NCI-H2196 (cell line): ENCODE measurements around the gene BOLA1.
"Not testable (repeated sequence)": the region's sequence is repeated elsewhere in the genome, so short reads cannot be mapped to it uniquely, and the experiment has no call there.

Experiments used
- DNase-seq: peaks from one replicate; lab custom pipeline; 2025; ENCODE audit not compliant: unreplicated experiment; lab: John Stamatoyannopoulos, UW

BOLA1 gene

GRCh38 chr1:149886396-149887195 is 12.8 kb upstream of the BOLA1 start:
- peak; percentile 97 for DNase-seq

DNA sequence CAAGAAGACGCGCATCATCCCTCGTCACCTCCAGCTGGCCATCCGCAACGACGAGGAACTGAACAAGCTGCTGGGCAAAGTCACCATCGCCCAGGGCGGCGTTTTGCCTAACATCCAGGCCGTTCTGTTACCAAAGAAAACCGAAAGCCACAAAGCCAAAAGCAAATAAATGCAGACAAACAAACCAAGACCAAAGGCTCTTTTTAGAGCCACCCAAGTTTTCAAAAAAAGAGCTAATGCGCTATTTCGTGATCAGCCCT is 12.2 kb upstream of the BOLA1 start:
- DNase-seq: not testable (repeated sequence)

DNA sequence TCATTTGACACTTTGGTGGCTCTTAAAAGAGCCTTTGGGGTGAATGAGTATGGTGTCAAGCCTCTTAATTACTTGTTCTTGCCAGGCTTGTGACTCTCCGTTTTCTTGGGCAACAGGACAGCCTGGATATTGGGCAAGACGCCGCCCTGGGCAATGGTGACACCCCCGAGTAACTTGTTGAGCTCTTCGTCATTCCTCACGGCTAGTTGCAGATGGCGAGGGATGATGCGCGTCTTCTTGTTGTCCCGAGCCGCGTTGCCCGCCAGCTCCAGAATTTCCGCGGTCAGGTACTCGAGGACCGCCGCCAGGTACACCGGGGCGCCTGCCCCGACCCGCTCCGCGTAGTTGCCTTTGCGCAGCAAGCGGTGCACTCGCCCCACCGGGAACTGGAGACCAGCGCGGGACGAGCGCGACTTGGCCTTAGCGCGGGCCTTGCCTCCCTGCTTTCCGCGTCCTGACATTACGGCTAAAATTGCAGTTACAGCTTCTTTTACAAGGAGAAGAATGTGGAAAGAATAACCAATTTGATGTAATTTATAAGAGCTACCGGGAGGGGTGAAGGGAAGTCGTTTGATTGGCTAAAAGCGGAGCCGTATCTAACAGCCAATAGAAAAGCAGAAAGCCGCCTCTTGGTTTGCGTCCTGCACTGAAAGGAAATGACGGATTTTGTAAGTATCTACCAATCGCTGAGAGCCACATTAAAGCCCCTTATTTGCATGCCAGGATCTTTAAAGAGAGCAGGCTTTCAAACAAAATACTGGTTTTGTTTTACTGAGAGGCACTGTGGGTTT is 11.7 kb upstream of the BOLA1 start:
- peak; percentile 93 for DNase-seq

- peak; percentile 79 for DNase-seq
Observed at GRCh38 chr1:149888247-149888998, 10.9 kb upstream of the BOLA1 start.

GRCh38 chr1:149888999-149889289 is 10.4 kb upstream of the BOLA1 start:
- no peak for DNase-seq

DNA sequence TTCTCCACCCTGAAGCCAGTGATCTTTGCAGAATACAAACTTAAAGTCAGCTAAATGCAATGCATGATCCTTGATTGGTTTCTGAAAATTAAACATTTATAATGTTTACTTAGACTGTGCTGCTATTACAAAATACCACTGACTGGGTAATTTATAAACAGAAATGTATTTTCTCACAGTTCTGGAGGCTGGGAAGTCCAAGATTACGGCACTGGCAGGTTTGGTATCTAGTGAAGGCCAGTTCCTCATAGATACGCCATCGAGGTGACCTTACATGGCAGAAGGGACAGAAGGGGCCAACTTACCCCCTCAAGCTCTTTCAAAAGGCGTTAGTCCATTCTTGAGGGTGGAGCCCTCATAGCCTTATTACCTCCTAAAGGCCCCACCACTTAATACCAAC is 2.8 kb upstream of the BOLA1 start:
- DNase-seq: no peak

DNA sequence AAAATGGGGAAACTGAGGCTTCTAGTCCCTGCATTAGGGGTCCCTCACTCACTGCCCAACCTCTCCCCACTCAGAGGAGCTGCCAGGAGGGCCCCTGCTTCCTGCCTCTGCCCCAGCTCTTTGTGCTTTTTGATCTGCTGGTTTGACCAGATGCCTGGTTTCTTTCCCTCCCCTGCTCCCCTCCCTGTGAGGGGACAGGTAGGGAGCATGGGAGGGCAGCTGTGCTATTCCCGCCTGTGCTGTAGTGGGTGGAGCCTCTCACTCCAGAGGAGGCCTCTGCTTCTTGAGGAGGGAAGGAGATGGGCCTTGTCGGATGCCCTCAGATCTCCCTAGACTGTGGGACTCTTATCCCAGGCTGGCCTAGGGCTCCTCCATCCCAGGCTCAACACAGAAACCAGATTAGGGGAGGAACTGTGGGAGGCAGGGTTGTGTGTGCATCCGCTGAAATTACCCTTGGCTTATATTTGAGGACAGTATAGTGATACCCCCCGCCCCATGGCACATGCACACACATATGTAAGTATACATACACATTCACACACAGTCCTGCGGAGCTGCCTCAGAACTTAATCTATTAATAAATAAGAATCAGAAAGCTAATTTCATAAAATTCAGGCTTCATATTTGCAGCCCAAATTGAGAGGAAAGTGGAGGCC is 4.6 kb downstream of the BOLA1 start:
- DNase-seq: no peak

DNA sequence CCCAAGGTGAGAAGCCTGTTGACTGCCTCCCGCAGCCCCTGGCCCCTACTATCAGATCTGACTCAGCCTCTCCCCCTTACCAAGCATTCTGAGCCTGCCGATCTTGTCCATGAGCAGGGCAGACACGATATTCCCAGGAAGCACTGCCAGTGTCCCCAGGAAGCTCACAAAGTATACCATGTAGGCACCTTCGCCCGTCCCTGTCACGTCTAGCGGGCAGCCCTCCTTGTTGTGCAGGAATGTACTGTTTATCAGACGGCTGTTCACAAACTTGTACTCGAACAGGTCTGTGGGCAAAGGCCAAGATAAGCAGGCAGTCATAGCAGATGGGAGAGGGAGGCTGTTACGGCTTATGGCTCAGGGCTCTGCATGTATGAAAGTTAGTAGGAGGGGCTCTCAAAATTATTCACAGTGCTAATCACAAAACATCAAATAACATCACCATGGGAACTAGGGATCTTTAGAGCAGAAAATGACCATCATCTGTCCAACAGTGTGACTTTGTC is 7.3 kb downstream of the BOLA1 start:
- DNase-seq: no peak

DNA sequence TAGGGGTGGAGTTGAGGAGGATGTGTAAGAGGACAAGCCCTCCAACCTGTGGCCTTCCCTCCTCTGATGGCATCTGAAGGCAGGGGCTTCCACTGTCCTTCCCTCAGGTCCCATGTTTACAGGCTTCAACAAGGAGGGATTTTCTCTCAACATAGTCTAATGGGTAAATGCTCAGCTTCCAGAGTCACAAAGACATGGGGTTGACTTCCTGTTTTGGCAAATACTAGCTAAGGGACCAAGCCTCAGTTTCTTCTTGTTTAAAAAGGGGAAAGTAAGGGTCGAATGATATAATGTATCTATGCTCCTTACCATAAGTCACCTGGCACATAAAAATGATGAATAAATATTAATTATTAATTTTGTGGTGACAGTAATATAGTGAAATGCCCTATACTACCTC is 15.2 kb downstream of the BOLA1 start:
- no peak for DNase-seq

DNA sequence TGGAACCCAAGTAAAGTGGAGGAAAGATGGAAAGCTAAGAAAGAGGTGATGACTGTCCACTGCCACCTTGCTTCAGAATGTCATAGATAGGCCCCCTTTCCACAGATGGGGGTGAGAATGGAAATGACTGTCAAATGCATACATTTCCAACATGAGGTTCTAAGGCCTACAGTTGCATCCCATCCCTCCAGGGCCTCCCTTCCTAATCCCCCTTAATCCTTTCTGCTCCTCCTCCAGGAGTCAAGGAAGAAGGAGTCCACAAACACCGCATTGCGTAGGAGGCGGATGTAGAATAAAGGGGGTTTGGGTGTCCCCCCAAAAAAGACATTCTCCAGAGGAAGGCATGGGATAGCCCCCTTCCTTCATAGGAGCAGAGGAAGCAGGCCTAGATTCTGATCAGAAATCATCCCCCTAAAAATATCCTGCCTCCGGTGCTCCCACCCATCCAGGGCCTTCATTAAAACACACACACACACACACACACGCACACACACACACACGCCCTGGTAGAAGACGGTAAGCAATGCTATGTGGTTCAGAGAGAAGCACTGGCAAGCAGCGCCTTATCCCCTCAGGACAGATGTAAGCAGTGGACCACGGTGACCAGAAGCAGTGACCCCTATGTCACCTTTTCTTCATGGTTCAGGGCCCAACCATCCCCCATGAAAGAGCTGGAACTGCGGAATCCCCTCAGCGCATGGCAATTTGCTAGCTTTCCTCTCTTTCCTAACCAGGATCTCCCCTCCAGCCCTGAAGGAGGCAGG is 16.2 kb downstream of the BOLA1 start:
- DNase-seq: no peak

DNA sequence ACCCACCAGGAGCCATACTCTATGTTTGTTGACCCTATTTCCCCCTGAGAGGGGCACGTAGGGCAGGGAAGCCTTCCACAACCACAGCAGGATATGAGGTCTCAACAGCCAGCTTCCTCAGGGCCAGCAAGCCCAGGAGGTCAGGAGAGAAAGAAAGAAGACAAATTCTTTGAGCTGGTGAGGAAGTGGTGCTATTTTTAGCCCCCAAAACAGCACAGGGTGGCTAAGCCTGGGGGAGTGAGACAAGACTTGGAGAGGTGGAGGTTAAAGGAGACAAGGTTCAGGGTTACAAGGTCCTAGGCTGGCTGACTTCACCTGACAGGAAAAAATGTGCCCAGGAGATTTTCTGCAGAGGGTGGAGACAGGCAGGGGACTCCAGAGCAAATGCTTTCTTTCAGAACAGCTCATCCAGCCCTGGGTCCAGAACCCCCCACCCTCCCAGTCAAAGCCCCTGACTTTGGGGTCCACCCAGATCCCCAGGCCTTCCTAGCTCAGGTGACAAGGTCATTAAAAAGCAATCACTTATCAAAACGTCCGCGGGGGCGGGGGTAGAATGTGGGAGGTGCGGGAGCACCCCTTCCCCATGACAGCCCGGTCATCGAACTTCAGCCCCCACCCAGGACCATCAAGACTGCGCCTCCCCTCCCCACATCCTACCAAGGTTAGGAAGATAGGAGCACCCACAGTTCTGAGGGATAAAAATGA is 17.0 kb downstream of the BOLA1 start:
- DNase-seq: no peak

DNA sequence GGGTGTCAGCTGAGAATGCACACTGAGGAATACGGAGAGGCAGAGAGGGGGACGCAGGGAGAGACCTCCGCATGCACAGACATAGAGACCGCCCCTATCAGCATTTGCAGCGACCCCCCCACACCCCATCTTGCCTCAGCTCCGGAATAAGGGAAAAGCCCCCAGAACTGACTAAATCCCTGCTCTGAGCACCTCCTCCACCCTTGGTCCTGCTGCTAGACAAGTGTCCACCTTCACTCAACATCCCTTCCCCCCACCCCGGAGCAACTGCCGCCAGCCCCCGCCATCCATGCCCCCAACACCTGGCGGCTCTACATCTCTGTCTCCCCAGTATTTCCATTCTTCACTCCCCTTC is 17.5 kb downstream of the BOLA1 start:
- no peak for DNase-seq

- DNase-seq: peak; percentile 73
Observed at GRCh38 chr1:149917571-149918144, 18.3 kb downstream of the BOLA1 start, which contains the start of gene SV2A. Gene SV2A, minus strand, starts transcription at chr1:149917844. Its CDS starts 4,004 bp downstream, at chr1:149913840.

GRCh38 chr1:149923626-149924025 is 24.3 kb downstream of the BOLA1 start:
- DNase-seq: no peak

DNA sequence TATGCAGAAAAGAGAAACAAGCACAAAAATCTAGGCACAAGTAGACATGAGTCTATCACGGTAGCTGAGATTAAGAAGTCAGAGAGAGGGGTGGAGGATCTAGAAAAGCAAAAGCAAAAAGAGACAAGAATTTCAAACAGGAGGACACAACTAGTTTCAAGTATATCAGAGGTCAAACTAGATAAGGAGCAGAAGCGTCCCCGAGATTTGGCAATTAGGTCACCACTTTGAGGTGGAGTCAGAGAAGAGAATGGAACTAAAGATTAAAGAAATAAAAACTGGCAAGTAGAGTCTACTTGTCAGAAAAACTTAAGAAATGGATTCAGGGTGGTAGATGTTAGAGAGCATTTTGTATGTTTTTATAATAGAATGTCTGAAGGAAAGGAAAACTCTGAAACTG is 26.0 kb downstream of the BOLA1 start:
- no peak for DNase-seq

GRCh38 chr1:149925751-149926150 is 26.4 kb downstream of the BOLA1 start:
- no peak for DNase-seq

GRCh38 chr1:149926296-149926695 is 26.9 kb downstream of the BOLA1 start:
- DNase-seq: no peak

GRCh38 chr1:149927056-149927562 is 27.7 kb downstream of the BOLA1 start:
- DNase-seq: no peak

GRCh38 chr1:149927563-149928400 is 28.4 kb downstream of the BOLA1 start, which contains the start of gene SF3B4:
Gene SF3B4, minus strand, starts transcription at chr1:149927803. Its CDS starts 44 bp downstream, at chr1:149927759.
- DNase-seq: peak; percentile 95
